Measurements from ENCODE around the gene PIK3R1. TPM values are rescaled to one million over a fixed set of nuclear protein-coding genes. Genes with fewer than 3 reads are reported as not detected.

PIK3R1 gene
- 174 TPM for total RNA-seq
- long read RNA-seq, full-length matches to known transcripts, result 17 of 55 reads
- long read RNA-seq, partial matches to known transcripts, result 30 of 55 reads
- long read RNA-seq, other reads (novel, unspliced or antisense), result 8 of 55 reads

DNA sequence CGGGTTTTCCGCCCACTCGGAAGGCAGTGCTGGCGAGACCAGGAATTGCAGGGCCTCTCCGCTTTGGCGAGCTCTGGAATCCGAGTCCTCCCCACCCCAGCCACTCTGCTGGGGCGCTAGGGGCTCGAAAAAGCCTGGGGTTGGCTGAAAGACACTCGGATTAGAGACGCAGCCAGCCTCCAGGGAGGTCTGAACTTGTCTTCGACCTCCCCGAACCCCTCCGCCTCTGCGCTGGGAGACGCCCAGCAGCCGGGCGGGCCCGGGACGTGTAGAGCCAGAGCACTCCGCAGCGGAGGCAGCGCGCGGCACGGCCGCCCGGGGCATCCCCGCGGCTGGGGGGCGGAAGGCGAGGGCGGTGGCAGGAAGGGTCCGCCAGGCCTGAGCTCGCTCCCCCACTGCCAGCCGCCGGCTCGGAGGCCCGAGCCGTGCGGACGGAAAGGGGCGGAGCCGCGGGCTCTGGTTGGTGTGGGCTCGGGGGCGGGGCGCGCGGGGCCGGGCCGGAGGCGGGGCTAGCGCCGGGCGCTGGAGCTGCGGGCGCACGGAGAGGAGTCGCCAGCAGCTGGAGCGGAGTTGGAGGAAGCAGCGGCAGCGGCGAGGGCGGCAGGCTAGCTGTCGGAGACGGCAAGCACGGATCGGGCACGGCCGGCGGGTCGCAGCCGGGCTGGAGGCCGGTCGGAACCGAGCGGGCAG is at the start of gene PIK3R1:
Gene PIK3R1 (plus strand): TSS at position 549 of the 690 bp plus-strand sequence. CDS start 10,920 bp downstream, outside the sequence.
- DNase-seq (ENCODE audit: low spot score), result peak; percentile 99

DNA sequence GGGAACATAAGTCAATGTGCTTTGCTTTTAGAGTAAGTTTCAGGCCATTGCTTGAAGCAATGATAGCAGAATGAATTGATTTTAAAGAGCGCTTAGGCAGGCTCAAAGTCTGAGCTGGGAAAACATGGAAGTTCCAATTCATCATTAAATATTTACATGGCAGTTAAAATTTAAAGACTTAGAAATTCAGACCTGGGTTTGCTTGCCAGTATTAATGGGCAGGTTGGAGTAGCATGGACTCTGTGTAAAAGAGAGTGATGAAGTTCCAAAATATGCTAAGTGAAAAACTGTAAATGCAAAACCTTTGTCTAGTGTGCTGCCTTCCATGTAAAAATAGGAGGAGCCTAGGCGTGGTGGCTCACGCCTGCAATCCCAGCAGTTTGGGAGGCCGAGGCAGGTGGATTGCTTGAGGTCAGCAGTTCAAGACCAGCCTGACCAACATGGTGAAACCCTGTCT is 48.3 kb upstream of the PIK3R1 start:
- no peak for DNase-seq (ENCODE audit: low spot score)

DNA sequence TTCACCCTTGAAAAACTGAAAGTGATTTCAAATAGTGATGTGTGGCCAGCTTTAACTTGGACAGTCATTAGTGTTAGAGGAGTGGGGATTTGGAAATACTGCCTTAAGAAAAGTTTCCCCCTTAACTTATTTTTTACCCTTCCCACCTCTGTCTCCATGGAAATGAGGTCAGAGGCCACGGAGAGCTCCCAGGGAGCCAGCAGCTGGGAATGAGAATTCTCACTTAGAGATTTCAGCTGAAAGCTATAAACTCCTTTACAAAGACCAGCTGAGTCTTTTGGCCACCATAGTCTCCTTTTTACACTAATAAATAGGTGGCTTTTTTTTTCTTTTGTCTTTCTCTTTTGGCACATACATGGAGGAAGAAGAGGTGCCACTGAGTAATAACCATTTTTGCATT is 45.7 kb upstream of the PIK3R1 start:
- no peak for DNase-seq (ENCODE audit: low spot score)

DNA sequence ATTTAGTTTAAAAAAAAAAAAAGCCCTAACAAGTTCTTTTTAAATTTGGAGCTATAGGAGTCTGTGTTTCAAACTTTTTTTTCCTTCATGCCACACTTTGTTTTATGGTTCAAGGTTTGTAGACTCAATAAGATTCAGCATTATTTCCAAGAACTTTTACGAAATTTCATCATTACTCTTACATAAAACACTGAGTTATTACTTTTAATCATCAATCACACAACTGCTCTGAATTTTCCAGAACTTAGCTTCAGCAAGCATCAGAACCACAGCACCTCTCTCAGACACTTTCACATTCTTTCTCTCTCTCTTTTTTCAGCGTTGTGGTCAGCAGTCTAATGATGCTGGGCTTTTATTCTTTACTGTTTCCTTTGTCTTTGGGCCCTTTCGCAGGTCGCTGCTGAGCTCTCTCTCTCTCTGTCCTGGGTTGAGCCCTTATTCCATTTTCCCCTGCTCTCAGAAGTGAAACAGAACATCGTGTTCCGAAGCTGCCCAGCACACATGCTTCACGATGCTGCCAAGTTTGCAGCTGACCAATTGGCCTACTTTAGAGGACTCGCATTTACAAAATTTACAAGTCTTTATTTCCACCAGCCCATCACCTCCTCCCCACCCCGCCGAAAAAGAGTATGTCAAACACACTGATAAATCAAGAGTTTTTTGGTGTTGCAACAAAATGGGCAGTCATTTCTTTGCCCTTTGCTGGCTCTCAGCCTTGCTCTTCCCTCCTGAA is 44.6 kb upstream of the PIK3R1 start:
- no peak for DNase-seq (ENCODE audit: low spot score)

DNA sequence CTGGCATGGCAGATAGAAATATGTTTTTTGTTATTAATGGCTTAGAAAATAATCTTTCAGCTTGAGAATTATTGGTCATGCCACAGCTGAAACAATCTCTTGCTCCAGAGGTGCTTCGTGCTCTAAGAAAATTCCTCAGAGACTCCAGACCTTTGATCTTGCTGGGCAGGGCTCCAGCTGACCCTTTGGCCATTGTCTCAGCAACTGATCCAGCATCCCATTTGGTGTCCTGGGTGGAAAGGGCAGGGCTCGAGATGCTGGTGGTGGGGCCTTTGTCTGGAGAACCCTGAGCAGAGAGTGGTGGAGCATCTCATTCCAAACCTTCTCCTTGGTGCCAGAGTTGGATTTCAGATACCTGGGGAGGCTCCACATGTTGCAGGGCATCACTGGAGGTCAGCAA is 43.2 kb upstream of the PIK3R1 start:
- DNase-seq (ENCODE audit: low spot score), result no peak

DNA sequence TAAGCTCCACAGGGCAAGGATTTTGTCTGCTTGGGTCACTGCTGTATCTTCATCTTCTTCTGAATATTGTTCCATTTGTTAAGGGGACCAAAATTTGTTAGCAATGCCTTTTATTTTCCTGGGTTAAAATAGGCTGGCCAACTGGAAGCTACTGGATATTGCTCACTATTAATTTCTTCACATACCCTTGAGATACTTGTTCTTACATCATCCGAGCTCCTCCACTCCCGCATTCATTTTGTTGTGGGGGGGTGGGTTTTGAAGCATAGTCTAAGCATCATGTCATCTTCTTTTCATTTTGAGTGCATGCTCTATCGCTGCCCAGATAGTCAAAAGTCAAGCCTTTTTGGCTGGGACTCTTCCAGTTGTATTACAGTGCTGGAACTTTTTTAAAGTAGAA is 42.5 kb upstream of the PIK3R1 start:
- no peak for DNase-seq (ENCODE audit: low spot score)

DNA sequence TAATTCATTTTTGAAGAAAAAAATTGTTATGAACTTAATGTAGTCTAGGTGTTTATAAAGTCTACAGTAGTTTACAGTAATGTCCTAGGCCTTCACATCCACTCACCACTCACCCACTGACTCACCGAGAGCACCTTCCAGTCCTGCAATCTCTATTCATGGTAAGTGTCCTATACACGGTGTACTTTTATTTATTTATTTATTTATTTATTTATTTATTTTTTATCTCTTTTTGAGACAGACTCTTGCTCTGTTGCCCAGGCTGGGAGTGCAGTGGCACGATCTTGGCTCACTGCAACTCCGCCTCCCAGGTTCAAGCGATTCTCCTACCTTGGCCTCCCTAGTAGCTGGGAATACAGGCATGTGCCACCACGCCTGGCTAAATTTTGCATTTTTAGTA is 39.3 kb upstream of the PIK3R1 start:
- DNase-seq (ENCODE audit: low spot score), result no peak

DNA sequence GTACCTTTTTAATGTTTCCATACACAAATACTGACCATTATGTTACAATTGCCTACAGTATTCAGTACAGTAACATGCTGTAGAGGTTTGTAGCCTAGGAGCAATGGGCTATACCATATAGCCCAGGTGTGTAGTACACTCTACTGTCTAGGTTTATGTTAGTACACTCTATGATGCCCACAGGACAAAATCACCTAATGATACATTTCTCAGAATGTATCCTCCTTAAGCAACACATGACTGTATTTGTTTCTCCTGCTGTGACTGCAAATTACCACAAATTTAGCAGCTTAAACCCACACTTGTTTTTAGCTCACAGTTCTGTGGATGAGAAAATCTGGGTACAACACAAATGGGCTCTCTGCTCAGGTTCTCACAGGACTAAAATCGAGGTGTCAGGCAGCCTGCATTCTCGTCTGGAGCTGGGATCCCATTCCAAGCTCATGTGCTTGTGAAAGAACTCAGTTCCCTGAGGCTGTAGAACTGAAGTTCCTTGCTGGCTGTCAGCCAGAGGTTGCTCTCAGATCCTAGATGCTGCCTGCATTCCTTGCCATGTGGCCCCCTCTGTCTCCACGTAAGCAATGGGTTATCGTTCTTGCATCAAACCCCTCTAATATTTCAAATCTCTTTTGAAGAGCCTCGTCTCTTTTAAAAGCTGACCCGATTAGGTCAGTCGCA is 38.6 kb upstream of the PIK3R1 start:
- no peak for DNase-seq (ENCODE audit: low spot score)

DNA sequence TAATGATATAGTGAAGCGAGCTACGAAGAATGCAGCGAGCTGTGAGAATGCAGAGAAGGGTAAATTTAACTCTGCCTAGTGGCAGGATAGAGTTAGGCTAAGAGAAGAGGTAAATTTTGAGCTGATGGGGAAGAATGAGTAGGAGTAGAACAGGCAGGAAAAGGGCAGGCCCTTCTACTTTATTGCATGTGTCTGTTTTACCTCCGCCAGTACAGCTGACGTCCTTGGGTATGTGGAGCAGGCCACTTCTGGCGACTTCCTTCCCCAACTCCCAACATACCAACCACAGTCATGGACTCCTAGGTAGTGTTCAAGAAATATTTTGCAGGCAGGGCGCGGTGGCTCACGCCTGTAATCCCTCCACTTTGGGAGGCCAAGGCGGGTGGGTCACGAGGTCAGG is 37.9 kb upstream of the PIK3R1 start:
- DNase-seq (ENCODE audit: low spot score), result no peak

DNA sequence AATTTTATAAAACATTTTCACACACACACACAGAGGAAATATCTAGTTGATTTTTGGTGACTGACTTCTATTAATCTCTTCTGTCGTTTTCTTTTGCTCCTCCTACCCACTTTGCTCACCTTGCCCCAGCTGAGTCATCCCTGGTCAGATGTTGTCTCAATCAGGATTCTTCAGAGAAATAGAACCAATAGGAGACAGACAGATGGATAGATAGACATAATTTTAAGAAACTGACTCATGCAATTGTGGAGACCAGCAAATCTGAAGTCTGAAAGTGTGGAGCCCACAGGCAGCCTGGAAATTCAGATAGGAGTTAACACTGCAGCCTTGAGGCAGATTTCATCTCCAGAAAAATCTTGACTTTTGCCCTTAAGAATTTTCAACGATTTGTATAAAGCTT is 37.0 kb upstream of the PIK3R1 start:
- no peak for DNase-seq (ENCODE audit: low spot score)

DNA sequence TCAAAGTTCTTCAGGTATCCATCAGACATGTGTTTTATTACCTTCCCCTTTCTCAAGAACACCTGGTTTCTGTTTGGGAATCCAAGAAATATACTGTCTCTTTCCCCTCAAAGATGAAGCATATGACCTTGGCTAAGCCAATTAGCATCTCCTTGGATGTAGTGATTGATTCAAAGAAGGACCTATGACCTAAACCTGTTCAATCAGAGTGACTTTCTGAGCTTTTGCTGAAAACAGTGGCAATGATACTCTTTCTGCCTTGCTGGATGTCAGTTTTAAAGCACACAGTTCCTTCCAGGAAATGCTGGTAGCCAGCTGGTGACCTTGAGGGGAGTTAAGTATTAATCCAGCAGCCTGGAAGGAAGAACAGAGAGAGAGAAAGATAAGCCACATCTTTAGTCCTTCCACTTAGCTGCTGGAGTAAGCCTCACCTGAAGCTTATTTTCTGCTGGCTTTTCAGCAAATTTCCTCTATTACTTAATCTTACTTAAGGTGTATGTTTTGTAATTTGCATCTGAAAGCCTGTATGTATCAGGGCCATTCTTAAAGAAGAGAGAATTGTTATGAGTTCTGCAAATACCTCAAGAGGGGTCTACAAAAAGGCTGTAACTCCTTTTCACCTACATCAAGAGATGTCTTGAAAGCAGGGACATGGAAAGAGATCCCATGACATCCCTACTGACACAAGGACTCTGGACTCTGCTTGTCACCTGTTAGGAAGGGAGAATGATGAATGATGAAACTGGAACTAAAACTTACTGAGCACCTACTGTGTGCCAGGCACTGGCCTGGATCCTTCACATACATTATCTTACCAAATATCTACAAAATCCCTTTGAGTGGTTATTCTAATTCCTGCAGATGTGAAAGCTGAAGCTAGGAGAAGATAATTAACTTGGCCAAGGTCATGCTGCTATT is 35.2 kb upstream of the PIK3R1 start:
- DNase-seq (ENCODE audit: low spot score), result no peak

DNA sequence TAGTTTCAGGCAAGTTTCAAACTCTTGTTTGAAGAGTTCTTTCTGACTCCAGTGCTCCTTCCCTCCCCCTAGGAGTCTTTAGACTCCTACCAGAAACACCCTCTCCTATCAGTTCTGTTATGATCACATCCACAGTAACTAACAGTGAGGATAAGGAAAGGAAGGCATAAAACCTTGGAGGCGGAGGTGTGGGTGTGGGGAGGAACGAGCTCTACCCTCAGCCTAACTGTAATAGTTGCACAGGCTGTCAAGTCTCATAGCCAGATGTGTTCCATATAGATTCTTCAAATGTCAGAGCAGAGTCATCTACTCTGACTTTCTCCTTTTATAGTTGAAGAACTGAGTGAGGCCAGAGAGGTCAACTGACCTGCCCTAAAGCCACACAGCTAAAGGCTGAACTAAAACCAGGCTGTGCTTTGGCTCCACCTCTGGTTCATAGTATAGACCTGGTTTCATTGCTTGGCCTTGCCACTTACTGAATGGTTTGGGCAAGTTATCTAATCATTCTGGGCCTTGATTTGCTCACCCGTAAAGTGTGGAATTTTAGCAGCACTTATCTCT is 34.4 kb upstream of the PIK3R1 start:
- no peak for DNase-seq (ENCODE audit: low spot score)

DNA sequence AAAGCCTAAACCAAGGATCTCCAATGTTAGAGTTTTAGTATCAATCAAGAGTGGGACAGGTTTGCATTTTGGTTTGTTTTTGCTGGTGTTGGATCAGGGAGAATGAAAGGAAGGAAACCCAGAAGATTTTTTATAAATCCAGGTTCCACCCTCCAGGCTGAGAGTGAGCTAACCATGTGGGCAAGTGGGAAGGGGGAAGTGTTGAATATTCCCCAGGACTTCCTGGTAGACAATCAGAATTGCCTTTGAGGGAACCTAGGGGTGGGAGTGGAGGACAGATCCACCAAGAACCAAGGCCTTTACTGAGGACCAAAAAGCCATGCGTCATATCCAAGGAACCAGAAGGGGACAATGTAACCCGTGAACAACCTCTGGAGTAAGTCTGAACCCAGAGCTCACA is 33.5 kb upstream of the PIK3R1 start:
- no peak for DNase-seq (ENCODE audit: low spot score)

DNA sequence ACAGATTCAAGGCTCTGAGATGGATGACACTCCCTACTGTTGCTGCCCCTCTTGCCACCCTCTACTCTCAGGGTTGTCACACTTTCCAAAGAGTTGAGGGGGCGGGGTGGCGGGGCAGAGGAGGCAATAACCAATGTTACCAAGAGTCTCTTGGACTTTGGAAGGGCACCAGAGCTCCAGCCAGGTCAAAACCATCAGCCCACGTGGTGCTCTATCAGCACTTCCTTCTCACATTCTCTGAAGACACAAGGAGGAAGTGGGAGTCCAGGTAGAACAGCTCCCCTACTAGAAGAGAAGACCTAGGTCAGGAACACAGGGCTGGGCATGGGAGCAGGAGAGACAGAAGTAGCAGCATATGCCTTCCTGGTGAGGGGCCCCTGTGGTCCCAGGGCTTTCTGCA is 33.0 kb upstream of the PIK3R1 start:
- DNase-seq (ENCODE audit: low spot score), result no peak

DNA sequence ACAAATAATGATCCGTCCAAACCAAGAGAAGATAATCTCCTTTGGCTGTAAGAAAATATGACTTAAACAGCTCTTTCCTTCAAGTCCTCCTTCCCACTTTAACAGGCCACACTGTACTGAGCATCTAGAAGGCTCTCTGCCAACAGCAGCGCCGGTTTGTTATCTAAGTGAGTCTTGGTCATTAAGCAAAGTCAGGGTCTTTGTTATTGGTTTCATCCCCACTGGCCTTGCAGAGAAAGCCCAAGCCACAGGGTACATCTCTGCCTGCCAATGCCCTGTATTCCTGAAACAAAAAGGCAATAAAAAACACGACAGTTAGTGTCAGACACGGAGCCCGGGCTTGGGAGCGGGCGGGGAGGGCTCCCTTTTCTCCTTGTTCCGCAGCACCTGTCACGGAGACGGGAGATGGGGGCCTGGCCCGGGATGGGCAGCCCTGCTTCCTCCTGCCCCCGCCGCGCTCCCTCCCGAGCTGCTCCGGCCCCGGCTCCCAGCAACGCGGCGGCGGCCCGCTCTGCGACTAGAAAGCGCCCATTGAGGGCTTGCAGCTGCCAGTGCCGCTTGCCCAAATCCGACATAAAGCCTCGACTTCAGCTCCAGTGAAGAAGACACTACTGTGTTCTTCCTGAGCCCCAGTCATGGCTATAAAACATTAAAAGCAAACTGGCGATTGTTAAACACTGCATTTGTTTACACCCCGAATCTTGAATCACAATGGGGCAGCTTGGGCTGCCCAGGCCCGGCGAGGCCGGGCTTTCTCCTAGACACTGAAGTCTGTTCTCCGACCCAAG is 28.1 kb upstream of the PIK3R1 start:
- DNase-seq (ENCODE audit: low spot score), result no peak

DNA sequence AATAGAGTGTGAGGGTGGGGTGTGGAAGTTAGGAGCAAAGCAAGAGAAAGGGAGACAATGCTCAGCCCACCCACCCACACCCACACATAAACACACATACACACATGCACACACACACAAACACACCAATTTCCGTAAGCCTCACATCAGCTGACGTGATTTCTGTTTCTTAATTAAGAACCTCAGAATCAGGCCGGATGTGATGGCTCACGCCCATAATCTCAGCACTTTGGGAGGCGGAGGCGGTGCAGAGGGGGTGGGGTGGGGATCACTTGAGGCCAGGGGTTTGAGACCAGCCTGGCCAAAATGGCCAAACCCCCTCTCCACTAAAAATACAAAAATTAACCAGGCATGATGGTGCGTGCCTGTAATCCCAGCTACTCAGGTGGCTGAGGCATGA is 26.4 kb upstream of the PIK3R1 start:
- no peak for DNase-seq (ENCODE audit: low spot score)

DNA sequence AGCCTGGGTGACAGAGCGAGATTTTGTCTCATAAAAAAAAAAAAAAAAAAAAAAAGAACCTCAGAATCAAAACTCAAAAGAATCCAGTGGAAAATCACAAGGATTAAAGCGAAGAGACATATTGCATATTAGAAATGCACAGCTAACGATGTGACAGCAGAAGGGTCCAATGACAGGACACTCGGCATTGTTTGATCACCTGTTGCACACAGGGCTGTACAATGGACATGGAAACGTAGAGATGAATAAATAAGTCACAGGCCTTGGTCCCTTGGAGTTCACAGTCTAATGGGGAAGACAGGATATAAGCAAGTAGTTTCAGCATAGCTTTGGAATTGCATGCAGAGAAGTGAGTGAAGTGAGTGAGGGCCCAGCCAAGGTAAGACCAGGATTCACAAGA is 25.9 kb upstream of the PIK3R1 start:
- no peak for DNase-seq (ENCODE audit: low spot score)

DNA sequence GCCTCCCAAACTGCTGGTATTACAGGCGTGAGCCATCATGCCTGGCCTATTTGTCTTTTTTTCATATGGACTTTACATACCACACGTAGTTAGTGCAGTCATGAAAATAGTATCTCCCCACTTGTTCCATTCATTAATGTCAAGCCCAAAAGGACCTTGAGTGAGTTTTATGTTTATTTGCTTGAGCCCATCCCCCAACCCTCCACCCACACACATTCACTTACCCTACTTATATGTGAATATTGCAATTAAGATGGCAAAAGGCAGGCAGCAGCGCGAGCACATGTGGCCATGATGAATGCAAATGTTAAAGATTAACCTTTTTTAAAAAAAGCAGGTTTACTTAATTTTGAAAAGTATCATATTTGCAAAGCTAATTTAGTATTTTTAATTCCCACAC is 24.9 kb upstream of the PIK3R1 start:
- DNase-seq (ENCODE audit: low spot score), result no peak

DNA sequence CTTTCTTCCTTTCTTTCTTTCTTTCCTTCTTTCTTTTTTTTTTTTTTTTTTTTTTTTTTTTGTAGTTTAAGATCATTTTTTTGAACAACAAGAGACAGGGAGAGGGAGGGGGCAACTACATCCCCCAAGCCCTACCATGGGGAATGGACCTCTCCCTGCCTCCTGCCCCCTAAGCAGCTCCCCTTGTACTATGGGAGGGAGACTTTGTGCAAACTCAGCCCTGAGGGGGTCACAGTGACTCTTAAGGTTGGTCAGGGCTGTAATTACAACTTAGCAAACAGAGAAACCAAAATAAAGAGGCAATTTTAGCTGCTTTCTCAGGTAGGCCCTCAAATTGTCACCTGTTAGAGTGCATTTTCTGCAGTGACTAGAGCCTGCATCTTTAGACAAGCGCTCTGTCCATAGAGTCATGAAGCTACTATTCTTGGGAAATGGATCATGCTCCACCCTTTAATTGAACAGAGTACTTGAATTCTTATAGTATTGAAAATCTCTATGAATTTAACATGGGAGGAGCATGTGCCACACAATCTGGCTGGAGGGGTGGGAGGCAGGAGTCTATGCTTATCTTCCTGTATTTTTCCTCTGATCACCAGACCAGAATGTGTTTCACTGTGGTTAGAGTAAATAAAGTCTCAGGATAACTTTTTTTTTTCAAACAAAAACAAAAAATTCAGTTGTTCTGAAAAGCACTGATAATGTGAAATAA is 24.3 kb upstream of the PIK3R1 start:
- no peak for DNase-seq (ENCODE audit: low spot score)

All from mesenteric fat pad (tissue), 1 donor.